Fibroblast of mammary gland (primary cell): ENCODE data around the gene RIPPLY1.
A peak's percentile ranks its signal among the peaks of the same experiment; 100 is the strongest.

Experiments
- DNase-seq: peaks from one replicate; pipeline ENCODE4 v3.0.0-alpha.2; 2010; ENCODE audit warnings: low read depth
- H3K4me3 ChIP-seq: 2 replicates; pipeline ENCODE4 v1.5.1; 2011; ENCODE audit warnings: low read depth, mild to moderate bottlenecking, low read length, moderate library complexity; ENCODE audit not compliant: control insufficient read depth
- CTCF ChIP-seq: conservative IDR thresholded peaks from 2 replicates; pipeline ENCODE4 v1.5.1; 2011; ENCODE audit warnings: low read depth, low read length, inconsistent platforms; ENCODE audit not compliant: control insufficient read depth, insufficient read depth

RIPPLY1 gene

GRCh38 chrX:106902684-106903083 is 457 bp downstream of the RIPPLY1 start:
- no peak for TF ChIP-seq CTCF
- no peak overlapping the region for H3K4me3 ChIP-seq
- no peak for DNase-seq

GRCh38 chrX:106901781-106902219 is 1.3 kb downstream of the RIPPLY1 start:
- DNase-seq, result no peak
- TF ChIP-seq CTCF, result no peak
- no peak overlapping the region for H3K4me3 ChIP-seq

- H3K4me3 ChIP-seq, result no peak overlapping the region
- no peak for TF ChIP-seq CTCF
- no peak for DNase-seq
Measured at GRCh38 chrX:106901341-106901740, 1.8 kb downstream of the RIPPLY1 start.

- no peak for DNase-seq
- no peak for TF ChIP-seq CTCF
- no peak overlapping the region for H3K4me3 ChIP-seq
Measured at GRCh38 chrX:106899841-106900240, 3.3 kb downstream of the RIPPLY1 start.

GRCh38 chrX:106899276-106899675 is 3.9 kb downstream of the RIPPLY1 start:
- TF ChIP-seq CTCF, result no peak
- no peak for DNase-seq

GRCh38 chrX:106898462-106898861 is 4.7 kb downstream of the RIPPLY1 start:
- no peak overlapping the region for H3K4me3 ChIP-seq
- TF ChIP-seq CTCF, result peak; percentile 44
- peak; percentile 70 for DNase-seq

More at GRCh38 chrX:106899276-106899675, 3.9 kb downstream of the RIPPLY1 start:
- no peak overlapping the region for H3K4me3 ChIP-seq

GRCh38 chrX:106897259-106897658 is 5.9 kb downstream of the RIPPLY1 start:
- DNase-seq, result peak; percentile 81
- H3K4me3 ChIP-seq, result no peak overlapping the region
- TF ChIP-seq CTCF, result no peak
